Lower leg skin (tissue), 4 donors: ENCODE data around the gene LIN54. TPM values are rescaled to one million over a fixed set of nuclear protein-coding genes. Genes with fewer than 3 reads are reported as not detected.
"Not testable (repeated sequence)": the region's sequence is repeated elsewhere in the genome, so short reads cannot be mapped to it uniquely, and the experiment has no call there.

Experiments
- DNase-seq, 2 donors: peaks; one replicate each; pipeline ENCODE4 v3.0.0-alpha.2; 2019; ENCODE audit warnings: low spot score in 2 of 2
- H3K4me3 ChIP-seq: fragments of 200-600 bp; sonication (generic); 2 replicates; pipeline ENCODE4 v1.5.1; 2017; ENCODE audit warnings: mild to moderate bottlenecking, low read depth; ENCODE audit not compliant: poor library complexity, severe bottlenecking
- CTCF ChIP-seq, 3 donors: fragments of 450-650 bp; IDR thresholded peaks; one replicate each; pipeline ENCODE4 v1.5.1; 2016; ENCODE audit warnings: antibody characterized with exemption in 3 of 3, mild to moderate bottlenecking in 3 of 3, moderate library complexity in 2 of 3
- POLR2A ChIP-seq, 2 donors: fragments of 450-650 bp; IDR thresholded peaks; one replicate each; pipeline ENCODE4 v1.6.1; 2016 to 2017; ENCODE audit warnings: antibody characterized with exemption in 2 of 2, mild to moderate bottlenecking in 1 of 2, moderate library complexity in 1 of 2
- WGBS, 2 donors: methylation state at CpG; one replicate each; pipeline ENCODE4 v1.1.5; 2018; 5-methylcytosine and 5-hydroxymethylcytosine counted together
- intact Hi-C: fragments of 100-400 bp; cut with DNase I; formaldehyde crosslinking; loops from one replicate; pipeline ENCODE4 v1.15.0; 2023; ENCODE audit warnings: low total_unique reads
- total RNA-seq, 4 donors: library from RNA; depleted of rRNA; stranded (reverse); fragments of >200 nt; gene quantifications; one replicate each; pipeline ENCODE4 v1.1.0, GENCODE V29; 2016

The LIN54 gene
- total RNA-seq, 4 donors from 2014 or later = 16.9 to 25.3 (median 17.8) TPM

GRCh38 chr4:83009529-83009928 is 1.1 kb downstream of the LIN54 start:
- 69 to 76% methylated on average over 3 of the region's 3 CpGs for WGBS, 2 donors
- TF ChIP-seq POLR2A (IDR thresholded peaks at IDR 0.05) (no peak), CTCF (IDR thresholded peaks at IDR 0.05) (no peak)
- intact Hi-C loops = no loop called here
- H3K4me3 ChIP-seq = no peak overlapping the region
- no peak for DNase-seq

GRCh38 chr4:83003044-83003791 is 7.4 kb downstream of the LIN54 start:
- H3K4me3 ChIP-seq, intact Hi-C loops, DNase-seq: not testable (repeated sequence)
- 93 to 96% methylated on average over 14 of the region's 14 CpGs for WGBS, 2 donors

GRCh38 chr4:83002329-83002728 is 8.3 kb downstream of the LIN54 start:
- DNase-seq = no peak
- no peak for TF ChIP-seq CTCF (IDR thresholded peaks at IDR 0.05)
- no peak for TF ChIP-seq POLR2A (IDR thresholded peaks at IDR 0.05)
- intact Hi-C loops = no loop called here
- 95 to 97% methylated on average over 3 of the region's 3 CpGs for WGBS, 2 donors
- H3K4me3 ChIP-seq = no peak overlapping the region

- intact Hi-C loops = no loop called here
- DNase-seq = no peak
- H3K4me3 ChIP-seq = no peak overlapping the region
- TF ChIP-seq POLR2A (IDR thresholded peaks at IDR 0.05) (no peak), CTCF (IDR thresholded peaks at IDR 0.05) (no peak)
Measured at GRCh38 chr4:82998898-82999297, 11.7 kb downstream of the LIN54 start.

GRCh38 chr4:82994834-82995233 is 15.8 kb downstream of the LIN54 start:
- no peak for TF ChIP-seq CTCF (IDR thresholded peaks at IDR 0.05)
- TF ChIP-seq POLR2A (IDR thresholded peaks at IDR 0.05) = no peak
- 69 to 72% methylated on average over 4 of the region's 4 CpGs for WGBS, 2 donors
- no peak overlapping the region for H3K4me3 ChIP-seq
- DNase-seq = no peak
- intact Hi-C loops = no loop called here

- intact Hi-C loops = no loop called here
Measured at GRCh38 chr4:82989575-82990429, 20.8 kb downstream of the LIN54 start.

More at GRCh38 chr4:82989575-82990429, 20.8 kb downstream of the LIN54 start:
- WGBS, 2 donors = 95 to 100% methylated on average over 2 of the region's 2 CpGs
- no peak for DNase-seq
- TF ChIP-seq CTCF (IDR thresholded peaks at IDR 0.05) = no peak
- no peak for TF ChIP-seq POLR2A (IDR thresholded peaks at IDR 0.05)
- H3K4me3 ChIP-seq = no peak overlapping the region
